GM21526 (cell line): ENCODE data around the gene JMJD1C.

ENCODE experiments used
- ATAC-seq: cut with Tn5 transposase; IDR thresholded peaks from one replicate; pipeline ENCODE4 v1.9.1; 2021; ENCODE audit warnings: moderate library complexity; ENCODE audit not compliant: unreplicated experiment, low FRiP score

The JMJD1C gene

DNA sequence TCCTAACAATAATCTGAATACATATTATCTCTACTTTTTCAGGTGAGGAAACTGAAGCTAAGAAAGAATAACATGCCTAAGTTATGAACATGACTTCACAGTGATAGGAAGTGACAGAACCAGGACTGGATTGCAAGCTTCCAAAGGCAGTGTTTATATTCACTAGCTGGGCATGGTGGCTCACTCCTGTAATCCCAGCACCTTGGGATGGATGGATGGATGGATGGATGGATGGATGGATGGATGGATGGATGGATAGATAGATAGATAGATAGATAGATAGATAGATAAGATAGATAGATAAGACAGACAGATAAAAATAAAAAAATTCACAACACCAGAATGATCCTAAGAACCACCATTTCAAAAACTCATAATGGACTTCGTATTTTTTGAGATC is 18.2 kb upstream of the JMJD1C start:
- ATAC-seq, result no peak

DNA sequence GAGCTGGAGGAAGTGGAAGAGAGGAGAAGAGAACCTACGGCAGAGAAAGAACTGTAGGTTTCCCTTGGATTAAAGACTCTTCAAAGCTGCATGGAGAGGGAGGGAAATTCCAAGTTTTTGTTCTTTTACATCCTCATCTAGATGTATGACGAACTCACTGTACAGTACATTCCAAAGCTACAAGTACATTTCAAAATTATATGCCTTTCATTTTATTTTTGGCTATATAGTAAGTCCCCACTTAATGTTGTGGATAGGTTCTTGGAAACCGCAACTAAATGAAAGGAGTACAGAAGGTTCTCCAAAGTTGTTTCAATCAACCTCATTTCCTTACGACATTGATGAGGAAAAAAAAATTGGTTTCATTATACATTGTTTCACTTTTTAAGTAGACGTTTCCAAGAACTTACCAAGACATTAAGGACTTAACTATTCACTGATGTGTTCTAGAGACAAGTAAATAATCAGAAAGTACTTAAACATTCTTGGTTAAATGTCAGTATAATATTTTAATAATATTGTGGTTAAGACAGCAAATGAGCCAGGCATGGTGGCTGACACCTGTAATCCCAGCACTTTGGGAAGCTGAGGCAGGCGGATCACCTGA is 16.1 kb upstream of the JMJD1C start:
- no peak for ATAC-seq

DNA sequence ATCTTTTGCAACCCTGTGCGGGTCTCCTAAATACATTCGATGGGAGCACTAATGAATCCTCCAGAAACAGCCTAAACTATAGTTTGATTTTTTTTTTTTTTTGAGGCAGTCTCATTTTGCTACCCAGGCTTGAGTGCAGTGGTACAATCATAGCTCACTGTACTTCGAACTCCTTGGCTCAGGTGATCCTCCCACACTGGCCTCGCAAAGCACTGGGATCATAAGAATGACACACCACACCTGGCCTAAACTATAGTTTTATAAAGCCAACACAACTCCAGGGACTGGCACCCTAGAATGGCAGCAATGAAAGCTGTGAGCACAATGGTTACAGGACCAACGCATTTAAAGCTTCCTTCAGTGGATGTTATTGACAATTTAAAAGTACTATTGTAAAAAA is 14.5 kb upstream of the JMJD1C start:
- ATAC-seq, result no peak

DNA sequence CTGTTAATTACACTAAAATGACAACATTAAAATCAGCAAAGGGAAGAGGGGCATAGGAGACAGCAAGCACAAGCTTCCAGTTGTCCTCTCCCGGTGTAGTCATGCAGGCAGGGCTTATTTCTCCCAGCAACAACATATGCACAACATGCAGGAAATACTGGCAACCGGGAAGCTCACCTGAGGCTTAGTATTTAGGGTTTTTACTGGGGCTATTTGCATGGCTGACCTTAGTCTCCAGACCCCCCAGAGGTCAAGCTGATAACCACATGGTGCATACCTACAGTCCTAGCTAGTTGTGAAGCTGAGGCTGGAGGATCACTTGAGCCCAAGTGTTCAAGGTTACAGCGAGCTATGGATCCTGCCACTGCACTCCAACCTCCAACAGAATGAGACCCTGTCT is 12.8 kb upstream of the JMJD1C start:
- no peak for ATAC-seq

DNA sequence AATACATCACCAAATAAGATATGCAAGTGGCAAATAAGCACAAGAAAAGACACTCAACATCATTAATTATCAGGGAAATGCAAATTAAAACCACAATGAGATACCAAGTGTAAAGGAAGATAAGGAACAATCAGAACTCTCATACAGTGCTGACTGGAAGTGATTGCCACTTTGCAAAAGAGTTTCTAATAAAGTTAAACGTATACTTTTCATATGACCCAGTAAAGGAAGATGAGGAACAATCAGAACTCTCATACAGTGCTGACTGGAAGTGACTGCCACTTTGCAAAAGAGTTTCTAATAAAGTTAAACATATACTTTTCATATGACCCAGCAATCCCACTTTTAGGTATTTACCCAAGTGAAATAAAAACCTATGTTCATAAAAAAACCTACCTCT is 12.2 kb upstream of the JMJD1C start:
- no peak for ATAC-seq

DNA sequence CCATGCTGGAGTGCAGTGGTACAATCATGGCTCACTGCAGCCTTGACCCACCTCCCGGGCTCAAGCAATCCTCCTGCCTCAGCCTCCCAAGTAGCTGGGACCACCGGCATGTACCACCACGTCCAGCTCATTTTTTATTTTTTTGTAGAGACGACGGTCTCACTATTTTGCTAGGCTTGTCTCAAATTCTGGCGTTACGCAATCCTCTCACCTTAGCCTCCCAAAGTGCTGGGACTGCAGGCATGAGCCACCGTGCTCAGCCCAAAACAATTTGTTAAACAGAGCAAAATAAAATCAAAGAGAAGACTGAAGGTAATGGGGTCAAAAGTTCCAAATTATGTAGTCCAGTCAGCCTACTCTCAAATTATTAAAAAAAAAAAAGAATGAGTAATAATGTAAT is 8.7 kb upstream of the JMJD1C start:
- no peak for ATAC-seq

DNA sequence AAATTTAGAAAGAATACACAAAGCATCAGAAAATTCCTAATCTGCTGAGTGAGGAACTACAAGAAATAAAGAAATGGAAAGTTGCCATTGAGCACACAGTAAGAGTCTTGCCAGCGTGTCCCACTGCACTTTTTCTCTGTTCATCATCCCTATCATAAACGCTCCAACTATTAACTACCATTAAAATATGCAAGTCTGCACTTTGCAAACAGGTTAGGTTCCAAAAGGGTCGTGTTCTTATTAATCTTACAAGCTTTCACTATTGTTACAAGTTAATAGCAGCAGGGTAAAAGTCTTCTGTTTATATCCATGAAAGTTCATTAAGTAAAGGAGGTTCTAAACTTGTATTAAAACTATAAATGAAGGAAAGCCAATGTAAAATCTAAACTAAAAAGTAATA is 5.2 kb upstream of the JMJD1C start:
- no peak for ATAC-seq

DNA sequence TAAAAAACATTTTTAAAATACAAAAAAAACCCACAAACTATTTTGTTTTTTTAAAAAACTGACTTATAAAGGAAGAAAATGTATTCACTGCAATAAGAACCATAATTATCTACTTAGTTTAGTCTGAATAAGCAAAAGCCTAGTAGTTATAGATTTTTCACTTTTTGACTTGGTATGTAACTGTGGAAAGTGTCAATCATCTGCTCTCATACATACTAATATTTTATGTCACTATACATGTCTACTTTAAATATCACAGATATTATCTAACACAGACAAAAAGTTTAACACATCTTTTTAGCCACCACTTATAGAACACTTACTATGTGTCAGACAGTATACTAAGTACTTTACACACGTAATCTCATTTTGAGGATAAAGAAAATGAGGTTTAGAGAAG is 3.2 kb upstream of the JMJD1C start:
- ATAC-seq, result no peak

DNA sequence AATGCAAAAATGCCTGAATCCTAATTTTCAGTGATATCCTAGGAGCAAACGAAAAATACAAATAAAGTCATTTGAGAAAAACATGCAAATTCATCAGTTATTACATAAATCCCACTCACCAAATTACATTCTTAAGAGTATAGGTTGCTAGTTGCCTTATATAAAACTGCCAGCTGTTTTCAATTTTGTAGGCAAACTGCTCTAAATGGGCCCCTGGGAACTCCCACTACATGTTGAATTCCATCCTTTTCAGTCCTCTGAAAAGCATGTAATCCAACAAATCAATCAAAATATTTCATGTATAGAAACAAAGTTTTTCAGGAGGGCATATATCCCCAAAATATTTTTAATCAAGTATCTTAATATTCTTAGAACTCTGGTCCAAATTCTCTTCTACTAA is 2.1 kb upstream of the JMJD1C start:
- ATAC-seq, result no peak

DNA sequence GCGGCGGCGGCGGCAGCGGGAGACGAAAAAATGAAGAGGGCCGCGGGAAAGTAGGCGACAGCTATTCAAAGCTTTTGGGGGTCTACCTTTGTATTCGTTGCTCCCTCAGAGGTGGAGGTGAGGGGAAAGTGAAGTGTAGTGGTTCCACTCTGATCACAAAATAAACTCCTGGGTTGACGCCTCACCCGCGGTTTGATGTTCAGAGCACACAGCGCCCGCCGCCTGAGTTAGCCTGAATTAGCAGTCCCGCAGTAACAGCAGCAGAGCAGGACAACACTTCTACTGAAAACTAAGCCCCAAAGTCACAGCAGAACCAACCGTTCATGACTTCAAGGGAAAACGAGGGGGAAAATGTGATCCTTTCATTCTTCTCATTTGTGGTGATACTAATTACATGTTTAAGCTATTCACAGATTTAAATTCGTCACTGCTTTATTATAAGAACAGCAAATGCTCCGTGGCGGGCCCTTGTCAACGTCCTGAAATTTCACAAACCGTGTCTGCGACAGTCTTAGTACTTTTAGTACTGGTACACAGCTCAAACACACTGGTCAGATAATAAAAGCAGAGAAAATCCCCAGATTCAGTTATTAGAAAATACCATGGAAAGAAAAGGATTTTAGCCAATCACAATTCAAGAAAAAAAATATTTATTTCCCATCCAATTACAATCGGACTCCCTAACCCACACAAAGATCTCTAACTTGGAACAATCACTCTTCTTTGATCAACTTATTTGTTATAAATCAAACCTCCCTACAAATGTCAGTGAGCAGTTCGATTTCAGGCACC is 563 bp upstream of the JMJD1C start:
- ATAC-seq, result peak; percentile 34

DNA sequence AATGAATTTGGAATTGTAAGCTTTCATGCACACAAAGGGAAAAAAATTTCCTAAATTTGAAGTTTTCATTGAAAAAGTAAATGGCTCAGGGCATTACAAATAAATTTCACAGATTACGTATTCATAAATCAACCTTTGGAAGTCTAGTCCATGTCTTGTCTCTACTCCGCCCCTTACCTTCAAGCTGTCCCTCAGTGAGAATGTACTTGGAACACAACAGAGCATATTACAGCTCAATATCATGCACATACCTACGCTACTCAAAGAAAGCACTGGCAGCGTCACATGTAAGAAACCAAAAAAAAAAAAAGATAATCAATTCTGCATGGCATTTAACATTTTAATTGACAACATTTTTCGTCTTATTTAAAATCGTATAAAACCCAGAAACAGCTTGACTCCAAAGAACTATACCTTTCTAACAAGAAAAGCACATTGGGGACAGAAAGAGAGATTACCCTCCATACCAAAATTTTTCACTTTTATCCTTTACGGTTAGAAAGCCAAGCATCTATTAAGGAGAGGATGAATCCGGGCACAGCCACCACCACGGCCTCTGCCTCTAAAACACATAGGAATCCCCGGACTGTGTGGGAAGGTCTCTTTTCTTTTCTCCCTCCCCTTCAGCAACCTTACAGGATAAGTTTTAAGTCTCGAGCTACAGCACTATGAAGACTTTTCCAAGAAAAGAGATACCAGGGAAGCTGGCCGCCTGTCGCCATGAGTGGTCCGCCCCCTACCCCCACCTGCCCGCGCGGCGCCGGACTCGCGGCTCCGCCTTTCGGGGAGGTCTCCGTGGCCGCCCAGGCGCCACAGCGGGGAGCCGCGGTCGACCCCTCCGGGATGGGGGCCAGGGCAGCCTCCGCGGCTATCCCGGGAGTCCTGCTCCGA is 1.1 kb downstream of the JMJD1C start:
- ATAC-seq, result peak; percentile 46

DNA sequence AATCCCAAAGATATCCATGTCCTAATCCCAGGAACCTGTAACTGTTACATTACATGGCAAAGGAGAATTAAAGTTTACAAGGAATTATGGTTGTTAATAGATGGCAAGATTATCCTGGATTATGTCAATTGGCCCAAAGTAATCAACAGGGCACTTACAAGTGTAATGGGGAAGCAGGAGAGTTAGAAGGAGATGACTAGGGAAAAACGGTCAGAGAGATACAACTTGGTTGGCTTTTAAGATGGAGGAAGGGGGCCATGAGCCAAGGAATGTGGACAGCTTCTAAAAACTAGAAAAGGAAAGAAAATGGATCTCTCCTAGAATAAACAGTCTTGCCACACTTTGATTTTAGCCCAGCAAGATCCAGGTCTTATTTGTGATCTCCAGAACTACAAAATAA is 3.3 kb downstream of the JMJD1C start:
- ATAC-seq, result no peak

DNA sequence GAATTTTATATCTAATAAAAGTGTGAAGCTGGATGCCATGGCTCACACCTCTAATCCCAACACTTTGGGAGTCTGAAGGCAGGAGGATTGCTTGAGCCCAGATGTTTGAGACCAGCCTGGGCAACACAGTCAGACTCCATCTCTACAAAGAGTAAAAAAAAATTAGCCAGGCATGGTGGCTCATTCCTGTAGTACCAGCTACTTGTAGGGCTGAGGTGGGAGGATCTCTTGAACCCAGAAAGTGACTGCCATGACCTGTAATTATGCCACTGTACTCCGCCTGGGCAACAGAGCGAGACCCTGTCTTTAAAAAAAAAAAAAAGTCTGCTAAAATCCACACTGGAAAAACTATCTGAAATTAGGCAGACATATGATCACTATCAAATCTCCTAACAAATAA is 7.6 kb downstream of the JMJD1C start:
- ATAC-seq, result no peak

DNA sequence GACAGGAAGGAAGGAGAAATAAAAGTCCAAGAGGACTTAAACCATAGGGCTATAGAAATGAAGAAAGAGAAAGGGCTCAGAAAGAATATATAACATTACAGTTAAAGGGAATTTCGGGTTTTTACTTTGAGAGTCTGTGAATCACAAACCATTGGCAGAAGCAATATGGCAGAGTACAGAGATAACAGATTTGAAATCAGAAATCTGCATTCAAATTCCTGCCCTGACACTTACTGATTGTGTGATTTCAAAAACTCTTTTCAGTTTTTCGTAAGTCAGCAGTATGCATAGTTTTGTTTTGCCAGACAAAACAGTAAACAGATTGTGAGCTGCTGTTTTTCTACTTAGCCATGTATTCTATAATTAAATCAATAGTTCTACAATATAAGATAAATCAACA is 8.2 kb downstream of the JMJD1C start:
- ATAC-seq, result no peak

DNA sequence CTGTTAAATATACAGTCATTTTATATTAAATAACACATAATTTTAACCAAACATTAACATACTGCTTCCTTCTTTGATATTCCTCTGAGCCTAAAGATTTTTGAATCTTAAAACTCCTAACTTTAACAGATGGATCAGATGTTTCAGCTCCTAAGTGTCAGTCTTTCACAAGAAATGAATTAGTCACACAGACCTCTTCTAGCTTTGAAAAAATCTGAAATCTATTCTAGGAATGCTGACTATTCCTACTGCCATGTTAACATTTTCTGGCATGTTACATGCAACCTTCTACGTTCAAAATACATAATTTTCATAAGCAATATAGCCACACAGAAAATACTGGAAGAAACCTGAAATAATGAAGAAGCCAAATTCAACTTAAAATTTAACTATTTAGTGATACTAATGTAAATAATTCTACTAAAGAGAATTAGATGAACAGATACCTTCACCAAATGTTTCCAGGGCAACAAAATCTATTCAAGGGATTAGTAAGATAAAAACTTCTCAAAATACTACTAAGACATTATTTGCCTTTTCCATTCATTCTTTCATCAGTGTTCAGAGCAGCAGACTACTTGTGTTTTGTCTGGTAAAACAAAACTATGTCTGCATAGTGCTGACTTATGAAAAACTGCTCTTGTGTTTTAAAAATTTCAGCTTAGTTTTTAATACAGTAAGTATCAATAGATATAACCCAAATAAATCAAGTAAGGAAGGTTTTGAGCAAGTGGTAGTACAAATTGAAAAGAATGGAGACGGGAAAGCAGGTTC is 9.2 kb downstream of the JMJD1C start:
- no peak for ATAC-seq

DNA sequence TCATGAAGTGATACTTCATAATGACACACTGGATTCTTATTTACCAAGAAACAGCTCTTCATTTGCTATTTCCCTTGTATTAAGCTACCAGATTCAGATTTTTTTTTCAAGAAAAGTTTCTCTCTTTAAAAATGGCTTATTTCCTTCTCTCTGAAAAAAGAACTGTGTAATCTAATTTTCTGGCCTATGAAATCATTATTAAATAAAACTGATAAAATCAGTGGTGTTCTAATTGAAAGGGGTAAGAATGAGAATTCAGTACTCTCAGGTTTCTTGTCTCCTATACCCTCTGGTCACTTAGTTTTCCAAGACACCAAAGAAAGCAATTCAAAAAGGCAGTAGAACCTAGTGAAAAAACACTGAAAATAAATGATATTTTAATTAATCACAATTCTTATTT is 10.3 kb downstream of the JMJD1C start:
- ATAC-seq, result no peak

DNA sequence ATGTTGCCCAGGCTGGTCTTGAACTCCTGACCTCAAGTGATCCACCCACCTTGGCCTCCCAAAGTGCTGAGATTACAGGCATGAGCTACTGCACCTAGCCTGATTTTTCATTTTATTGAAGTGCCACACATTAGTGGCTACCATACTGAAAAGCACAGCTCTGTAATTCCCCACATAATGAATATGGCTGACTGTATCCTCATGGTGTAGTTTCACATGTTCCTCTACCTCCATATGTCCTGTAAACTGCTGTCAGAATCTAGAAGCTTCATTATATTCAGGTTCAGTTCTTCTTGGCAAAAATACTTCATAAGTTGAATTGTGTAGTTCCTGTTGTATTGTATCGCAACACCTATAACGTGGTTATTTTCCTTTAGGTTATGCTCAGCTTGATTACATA is 11.1 kb downstream of the JMJD1C start:
- ATAC-seq, result no peak

DNA sequence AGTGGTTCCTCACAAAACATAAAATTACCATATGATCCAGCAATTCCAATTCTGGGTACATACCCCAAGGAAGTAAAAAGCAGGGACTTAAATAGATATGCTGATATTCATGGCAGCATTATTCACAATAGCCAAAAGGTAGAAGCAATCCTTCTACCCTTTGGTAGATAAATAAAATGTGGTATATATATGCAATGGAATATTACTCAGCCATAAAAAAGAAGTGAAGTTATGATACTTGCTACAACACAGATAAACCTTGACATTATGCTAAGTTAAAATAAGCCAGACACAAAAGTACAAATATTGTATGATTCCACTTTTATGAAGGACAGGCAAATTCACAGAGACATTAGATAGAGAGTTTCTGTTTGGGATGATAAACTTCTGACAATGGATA is 13.3 kb downstream of the JMJD1C start:
- ATAC-seq, result no peak

DNA sequence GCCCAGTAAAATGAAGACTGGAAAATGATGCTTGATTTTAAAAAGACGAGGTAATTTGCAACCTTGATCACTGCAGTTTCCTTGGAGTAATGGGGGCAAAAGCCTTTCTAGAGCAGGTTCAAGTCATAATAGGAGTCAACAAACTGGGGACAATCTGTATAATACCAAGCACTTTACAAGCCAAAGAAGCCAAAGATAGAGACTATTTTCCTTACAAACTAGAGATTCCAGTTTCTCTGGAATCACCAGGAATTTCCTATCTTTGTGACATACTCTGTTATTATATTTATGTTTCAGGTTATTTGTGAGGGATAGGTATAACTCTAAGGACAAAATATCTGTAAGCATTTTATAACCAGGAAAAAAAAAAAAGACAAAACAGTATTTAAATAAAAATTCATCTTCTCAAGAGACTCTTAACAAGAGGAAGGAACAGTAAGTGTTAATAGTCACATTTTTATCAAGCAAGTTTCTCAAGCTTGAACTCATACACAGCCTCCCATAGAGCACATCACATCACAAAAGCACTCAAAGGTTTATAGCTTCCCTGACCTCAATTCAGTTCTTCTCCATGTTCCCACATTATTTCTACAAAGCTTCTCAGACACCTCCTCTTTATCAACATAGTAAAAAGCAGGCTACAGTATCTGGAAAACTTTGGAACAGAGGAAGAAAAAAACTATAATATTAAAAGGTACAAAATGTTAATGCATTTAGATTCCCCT is 18.9 kb downstream of the JMJD1C start:
- no peak for ATAC-seq

DNA sequence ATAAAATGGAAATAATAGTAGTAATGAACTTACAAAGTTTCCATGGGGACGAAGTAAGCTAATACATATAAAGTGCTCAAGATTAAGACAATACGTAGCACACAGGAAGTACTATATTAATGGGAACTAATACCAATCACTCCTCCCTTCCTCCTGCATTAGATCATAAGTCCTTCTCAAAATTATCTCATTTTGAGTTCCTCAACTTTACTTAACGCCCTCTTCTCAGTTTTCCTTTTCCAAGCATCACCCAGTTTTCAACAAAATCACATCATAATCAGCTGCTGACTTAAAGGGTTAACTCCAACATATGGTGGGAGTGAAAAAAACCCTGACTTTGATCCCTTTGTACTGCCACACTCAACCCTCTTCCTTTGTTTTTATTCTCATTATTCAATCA is 24.4 kb downstream of the JMJD1C start:
- no peak for ATAC-seq
